ENCODE measurements around the gene CACNA1C.

CACNA1C gene

GRCh38 chr12:2246358-2246757 lies 193.6 kb downstream of the CACNA1C start:
- no peak for DNase-seq
- TF ChIP-seq CTCF (IDR thresholded peaks at IDR 0.05; ENCODE audit: low read depth, low read length) = no peak
- H3K4me1 ChIP-seq = no peaks in the 10 kb centered on the region

GRCh38 chr12:2247120-2247519 lies 194.3 kb downstream of the CACNA1C start:
- Histone ChIP-seq H3K4me3 (ENCODE audit: low read depth, low read length) (no peak overlapping the region), H3K9me3 (no peaks in the 10 kb centered on the region), H3K4me1 (no peaks in the 10 kb centered on the region), H3K27me3 (no peaks in the 10 kb centered on the region), H3K36me3 (no peaks in the 10 kb centered on the region)
- TF ChIP-seq CTCF (IDR thresholded peaks at IDR 0.05; ENCODE audit: low read depth, low read length) = no peak
- no peak for DNase-seq

More at GRCh38 chr12:2246358-2246757, 193.6 kb downstream of the CACNA1C start:
- Histone ChIP-seq H3K36me3 (no peaks in the 10 kb centered on the region), H3K27me3 (no peaks in the 10 kb centered on the region), H3K4me3 (ENCODE audit: low read depth, low read length) (no peak overlapping the region), H3K9me3 (no peaks in the 10 kb centered on the region)

- H3K27me3 ChIP-seq = no peaks in the 10 kb centered on the region
- H3K9me3 ChIP-seq = no peaks in the 10 kb centered on the region
- DNase-seq = no peak
- TF ChIP-seq CTCF (IDR thresholded peaks at IDR 0.05; ENCODE audit: low read depth, low read length) = no peak
- no peaks in the 10 kb centered on the region for H3K4me1 ChIP-seq
- H3K36me3 ChIP-seq = no peaks in the 10 kb centered on the region
- H3K4me3 ChIP-seq (ENCODE audit: low read depth, low read length) = no peak overlapping the region
These were observed 194.8 kb downstream of the CACNA1C start for GRCh38 chr12:2247596-2247995.

DNA sequence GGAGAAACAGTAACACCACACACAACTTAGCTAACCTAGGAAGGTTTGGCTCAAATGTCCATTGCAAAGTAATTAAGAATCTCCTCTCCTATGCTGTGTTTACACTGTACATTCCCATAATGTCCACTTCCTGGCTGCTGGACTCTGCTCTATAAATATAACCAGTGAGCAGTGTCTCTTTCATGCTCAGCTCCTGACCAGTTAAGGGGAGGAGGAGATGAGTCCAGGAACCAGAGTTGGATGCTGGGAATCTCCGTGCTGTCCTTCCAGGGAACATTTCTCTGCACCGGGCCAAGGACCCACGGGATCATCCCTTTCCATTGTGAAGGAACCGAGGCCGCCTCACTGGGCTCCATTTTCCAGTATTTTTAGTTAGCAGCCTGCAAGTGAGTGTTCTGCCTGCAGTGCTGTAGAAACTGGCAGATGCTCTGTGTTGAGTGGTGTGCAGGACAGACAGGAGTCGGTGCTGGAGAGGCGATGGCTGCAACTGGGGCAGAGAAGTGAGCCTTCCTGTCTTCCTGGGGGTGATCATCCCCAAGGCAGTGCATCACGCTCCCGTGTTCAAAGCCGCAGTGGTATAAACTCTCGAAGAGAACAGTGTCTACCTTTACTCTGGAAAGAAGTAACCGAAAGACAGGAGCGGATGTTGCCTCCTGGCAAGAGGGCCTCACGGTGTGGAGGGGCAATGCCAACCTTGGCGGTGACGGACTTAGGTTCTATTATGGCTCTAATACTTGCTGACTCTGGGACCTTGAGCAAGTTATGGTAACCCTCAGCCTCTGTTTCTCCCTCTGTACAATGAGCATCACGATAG lies 195.5 kb downstream of the CACNA1C start:
- Histone ChIP-seq H3K9me3 (no peaks in the 10 kb centered on the region), H3K27me3 (no peaks in the 10 kb centered on the region), H3K36me3 (no peaks in the 10 kb centered on the region), H3K4me1 (no peaks in the 10 kb centered on the region), H3K4me3 (ENCODE audit: low read depth, low read length) (no peak overlapping the region)
- no peak for TF ChIP-seq CTCF (IDR thresholded peaks at IDR 0.05; ENCODE audit: low read depth, low read length)
- DNase-seq = no peak

DNA sequence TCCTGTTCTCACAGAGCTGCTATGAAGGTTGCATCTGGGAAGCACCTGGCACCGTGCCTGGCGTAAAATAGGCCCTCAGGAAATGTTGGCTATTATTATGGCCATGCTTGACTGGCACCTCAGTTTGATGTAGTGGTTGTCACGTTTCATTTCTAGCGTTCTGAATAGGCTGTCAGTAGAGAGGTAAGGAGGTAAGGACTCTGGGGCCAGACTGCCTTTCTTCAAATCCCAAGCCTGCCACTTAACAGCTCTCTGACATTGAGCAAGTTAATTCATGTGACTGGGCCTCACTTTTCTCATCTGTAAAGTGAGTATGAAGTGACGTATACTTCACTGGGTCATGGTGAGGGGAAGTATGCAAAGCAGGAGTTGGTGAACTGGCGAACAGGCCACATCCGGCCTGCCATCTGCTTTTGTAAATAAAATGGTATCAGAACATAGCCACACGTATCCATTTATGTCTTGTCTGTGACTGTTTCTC lies 196.2 kb downstream of the CACNA1C start:
- Histone ChIP-seq H3K9me3 (no peaks in the 10 kb centered on the region), H3K4me3 (ENCODE audit: low read depth, low read length) (no peak overlapping the region), H3K36me3 (no peaks in the 10 kb centered on the region), H3K4me1 (no peaks in the 10 kb centered on the region), H3K27me3 (no peaks in the 10 kb centered on the region)
- no peak for DNase-seq
- TF ChIP-seq CTCF (IDR thresholded peaks at IDR 0.05; ENCODE audit: low read depth, low read length) = no peak

GRCh38 chr12:2250797-2251196 lies 198.0 kb downstream of the CACNA1C start:
- no peaks in the 10 kb centered on the region for H3K4me1 ChIP-seq
- TF ChIP-seq CTCF (IDR thresholded peaks at IDR 0.05; ENCODE audit: low read depth, low read length) = no peak
- DNase-seq = no peak
- H3K9me3 ChIP-seq = no peaks in the 10 kb centered on the region
- H3K4me3 ChIP-seq (ENCODE audit: low read depth, low read length) = no peak overlapping the region
- H3K36me3 ChIP-seq = no peaks in the 10 kb centered on the region
- no peaks in the 10 kb centered on the region for H3K27me3 ChIP-seq
